ENCODE data around the gene PERM1. TPM values are rescaled to one million over a fixed set of nuclear protein-coding genes. Genes with fewer than 3 reads are reported as not detected.

Gene PERM1
- total and polyA plus RNA-seq, 9 of the 15 experiments (the other 6 are each of a cell fraction or from before 2014, with no cell fraction given): not detected

- TF ChIP-seq MTF1 (CRISPR knock-in tag; IDR thresholded peaks at IDR 0.05; ENCODE audit: borderline replicate concordance): no peak
- TF ChIP-seq RBM25 (IDR thresholded peaks at IDR 0.05; ENCODE audit: low read depth, low read length, severe bottlenecking): no peak
- TF ChIP-seq CREB3L1 (IDR thresholded peaks at IDR 0.05; ENCODE audit: borderline replicate concordance, low read depth): no peak
- TF ChIP-seq WHSC1 (IDR thresholded peaks at IDR 0.05; ENCODE audit: low read length): no peak
- TF ChIP-seq SMC3 (conservative IDR thresholded peaks at IDR 0.05; ENCODE audit: insufficient read depth, low read depth, low read length): no peak
- peak; percentile 81 for TF ChIP-seq GATAD2B (IDR thresholded peaks at IDR 0.05; ENCODE audit: borderline replicate concordance)
- TF ChIP-seq NCOA6 (IDR thresholded peaks at IDR 0.05): no peak
- no peak for TF ChIP-seq TAF9B (IDR thresholded peaks at IDR 0.05; ENCODE audit: partially characterized antibody)
- TF ChIP-seq CBX2 (IDR thresholded peaks at IDR 0.05; ENCODE audit: insufficient read depth, low read length, poor library complexity, severe bottlenecking): no peak
- no peak for TF ChIP-seq NCOA2 (IDR thresholded peaks at IDR 0.05; ENCODE audit: partially characterized antibody in 2 of 2)
- TF ChIP-seq HEY1 (CRISPR knock-in tag; IDR thresholded peaks at IDR 0.05; ENCODE audit: borderline replicate concordance): no peak
- no peak for TF ChIP-seq ZBTB11 (CRISPR knock-in tag; IDR thresholded peaks at IDR 0.05)
- no peak for TF ChIP-seq MTA3 (IDR thresholded peaks at IDR 0.05; ENCODE audit: borderline replicate concordance)
- TF ChIP-seq BRCA1 (IDR thresholded peaks at IDR 0.05): no peak
- no peak for TF ChIP-seq BRCA1 (CRISPR knock-in tag; IDR thresholded peaks at IDR 0.05)
- no peak for TF ChIP-seq ZZZ3 (IDR thresholded peaks at IDR 0.05)
- TF ChIP-seq TSHZ1 (CRISPR knock-in tag; IDR thresholded peaks at IDR 0.05): no peak
- TF ChIP-seq RBM17 (IDR thresholded peaks at IDR 0.05; ENCODE audit: borderline replicate concordance, low read depth, low read length): no peak
These were observed 37.5 kb upstream of the PERM1 start (continued) for GRCh38 chr1:1019122-1019999.

All from K562 (cell line).